ENCODE measurements around the gene SH3PXD2A.

The SH3PXD2A gene

GRCh38 chr10:103632247-103632642 lies 223.1 kb downstream of the SH3PXD2A start:
- no peak for DNase-seq (ENCODE audit: extremely low read depth in 1 of 2, low read depth in 1 of 2)

- DNase-seq (ENCODE audit: extremely low read depth in 1 of 2, low read depth in 1 of 2): no peak
Observed at GRCh38 chr10:103630156-103630555, 225.2 kb downstream of the SH3PXD2A start.

- no peak for DNase-seq (ENCODE audit: extremely low read depth in 1 of 2, low read depth in 1 of 2)
Observed at GRCh38 chr10:103629581-103629980, 225.8 kb downstream of the SH3PXD2A start.

GRCh38 chr10:103627893-103628292 lies 227.5 kb downstream of the SH3PXD2A start:
- no peak for DNase-seq (ENCODE audit: extremely low read depth in 1 of 2, low read depth in 1 of 2)

- no peak for DNase-seq (ENCODE audit: extremely low read depth in 1 of 2, low read depth in 1 of 2)
Observed at GRCh38 chr10:103627111-103627892, 228.1 kb downstream of the SH3PXD2A start.

GRCh38 chr10:103626178-103626577 lies 229.2 kb downstream of the SH3PXD2A start:
- DNase-seq (ENCODE audit: extremely low read depth in 1 of 2, low read depth in 1 of 2): no peak

- no peak for DNase-seq (ENCODE audit: extremely low read depth in 1 of 2, low read depth in 1 of 2)
Observed at GRCh38 chr10:103622935-103623574, 232.3 kb downstream of the SH3PXD2A start.

GRCh38 chr10:103622286-103622685 lies 233.1 kb downstream of the SH3PXD2A start:
- no peak for DNase-seq (ENCODE audit: extremely low read depth in 1 of 2, low read depth in 1 of 2)

- DNase-seq (ENCODE audit: extremely low read depth in 1 of 2, low read depth in 1 of 2): no peak
Observed at GRCh38 chr10:103621783-103622125, 233.6 kb downstream of the SH3PXD2A start.

GRCh38 chr10:103620891-103621782 lies 234.2 kb downstream of the SH3PXD2A start:
- no peak for DNase-seq (ENCODE audit: extremely low read depth in 1 of 2, low read depth in 1 of 2)

GRCh38 chr10:103620352-103620740 lies 235.0 kb downstream of the SH3PXD2A start:
- no peak for DNase-seq (ENCODE audit: extremely low read depth in 1 of 2, low read depth in 1 of 2)

GRCh38 chr10:103619424-103620351 lies 235.7 kb downstream of the SH3PXD2A start:
- DNase-seq (ENCODE audit: extremely low read depth in 1 of 2, low read depth in 1 of 2): no peak

- DNase-seq (ENCODE audit: extremely low read depth in 1 of 2, low read depth in 1 of 2): no peak
Observed at GRCh38 chr10:103618575-103619423, 236.6 kb downstream of the SH3PXD2A start.

- DNase-seq (ENCODE audit: extremely low read depth in 1 of 2, low read depth in 1 of 2): no peak
Observed at GRCh38 chr10:103617602-103618385, 237.6 kb downstream of the SH3PXD2A start.

GRCh38 chr10:103616705-103617601 lies 238.4 kb downstream of the SH3PXD2A start:
- no peak for DNase-seq (ENCODE audit: extremely low read depth in 1 of 2, low read depth in 1 of 2)

GRCh38 chr10:103614306-103615158 lies 240.8 kb downstream of the SH3PXD2A start:
- DNase-seq (ENCODE audit: extremely low read depth in 1 of 2, low read depth in 1 of 2): no peak

GRCh38 chr10:103613616-103614015 lies 241.8 kb downstream of the SH3PXD2A start:
- DNase-seq (ENCODE audit: extremely low read depth in 1 of 2, low read depth in 1 of 2): no peak
